Hepatocyte (in vitro differentiated cells): ENCODE results near the gene POU2AF1. TPM values are rescaled to one million over a fixed set of nuclear protein-coding genes. Genes with fewer than 3 reads are reported as not detected.
A peak's percentile ranks its signal among the peaks of the same experiment; 100 is the strongest.

ENCODE experiments used
- DNase-seq: peaks from one replicate; pipeline ENCODE4 v3.0.0-alpha.2; 2016; ENCODE audit warnings: low spot score
- H2AFZ ChIP-seq: fragments of 200-600 bp; sonication (generic); 2 replicates; pipeline ENCODE4 v1.6.0; 2016; ENCODE audit warnings: antibody characterized with exemption, mild to moderate bottlenecking
- H3K27ac ChIP-seq: fragments of 200-600 bp; sonication (generic); 2 replicates; pipeline ENCODE4 v1.5.1; 2016; ENCODE audit warnings: mild to moderate bottlenecking
- H3K27me3 ChIP-seq: fragments of 200-600 bp; sonication (generic); 2 replicates; pipeline ENCODE4 v1.6.1; 2016
- H3K36me3 ChIP-seq: fragments of 200-600 bp; sonication (generic); replicated peaks from 2 replicates; pipeline ENCODE4 v1.5.1; 2016; ENCODE audit warnings: low read depth; ENCODE audit not compliant: insufficient read depth
- H3K4me1 ChIP-seq: fragments of 200-600 bp; sonication (generic); 2 replicates; pipeline ENCODE4 v1.5.1; 2016; ENCODE audit warnings: mild to moderate bottlenecking, moderate library complexity; ENCODE audit not compliant: insufficient read depth
- H3K4me2 ChIP-seq: fragments of 200-600 bp; sonication (generic); 2 replicates; pipeline ENCODE4 v1.6.0; 2016
- H3K4me3 ChIP-seq: fragments of 200-600 bp; sonication (generic); 2 replicates; pipeline ENCODE4 v1.5.1; 2016; ENCODE audit warnings: mild to moderate bottlenecking
- H3K79me2 ChIP-seq: fragments of 200-600 bp; sonication (generic); 2 replicates; pipeline ENCODE4 v1.6.0; 2017; ENCODE audit warnings: mild to moderate bottlenecking
- H3K9me2 ChIP-seq: fragments of 200-600 bp; sonication (generic); replicated peaks from 2 replicates; pipeline ENCODE4 v1.6.0; 2017; ENCODE audit warnings: mild to moderate bottlenecking; ENCODE audit not compliant: insufficient read depth
- H3K9me3 ChIP-seq: fragments of 200-600 bp; sonication (generic); 2 replicates; pipeline ENCODE4 v1.5.1; 2016; ENCODE audit warnings: low read depth, mild to moderate bottlenecking
- H4K20me1 ChIP-seq: fragments of 200-600 bp; sonication (generic); 2 replicates; pipeline ENCODE4 v1.6.0; 2016; ENCODE audit warnings: mild to moderate bottlenecking; ENCODE audit not compliant: insufficient read depth, poor library complexity, severe bottlenecking
- CTCF ChIP-seq: fragments of 200-600 bp; sonication (generic); IDR thresholded peaks from 2 replicates; pipeline ENCODE4 v1.5.1; 2016; ENCODE audit warnings: antibody characterized with exemption, mild to moderate bottlenecking; ENCODE audit not compliant: poor library complexity
- EZH2 ChIP-seq: fragments of 200-600 bp; sonication (generic); IDR thresholded peaks from 2 replicates; pipeline ENCODE4 v1.6.1; 2016; ENCODE audit warnings: antibody characterized with exemption, mild to moderate bottlenecking, borderline replicate concordance
- EZH2phosphoT487 ChIP-seq: fragments of 200-600 bp; sonication (generic); IDR thresholded peaks from one replicate; pipeline ENCODE4 v1.6.1; 2018; ENCODE audit warnings: antibody characterized with exemption, mild to moderate bottlenecking, low read depth, moderate library complexity; ENCODE audit not compliant: unreplicated experiment, severe bottlenecking
- WGBS: methylation state at CpG from one replicate; pipeline ENCODE4 v1.1.6; 2016; ENCODE audit warnings: low lambda C conversion rate; ENCODE audit errors: missing lambda C conversion rate; 5-methylcytosine and 5-hydroxymethylcytosine counted together
- polyA plus RNA-seq: library from polyadenylated mRNA; unstranded; fragments of >200 nt; fragmentation: Nextera tagmentation; extraction: Ambion mirVana; gene quantifications from 2 replicates; pipeline ENCODE4 v1.2.1, GENCODE V29; 2016
- total RNA-seq: library from RNA; depleted of rRNA; stranded (reverse); fragments of >200 nt; gene quantifications from 2 replicates; pipeline ENCODE4 v1.2.3, GENCODE V29; 2014

The POU2AF1 gene
- total and polyA plus RNA-seq, 2 experiments from 2014 or later: 0.06 to 0.23 TPM

DNA sequence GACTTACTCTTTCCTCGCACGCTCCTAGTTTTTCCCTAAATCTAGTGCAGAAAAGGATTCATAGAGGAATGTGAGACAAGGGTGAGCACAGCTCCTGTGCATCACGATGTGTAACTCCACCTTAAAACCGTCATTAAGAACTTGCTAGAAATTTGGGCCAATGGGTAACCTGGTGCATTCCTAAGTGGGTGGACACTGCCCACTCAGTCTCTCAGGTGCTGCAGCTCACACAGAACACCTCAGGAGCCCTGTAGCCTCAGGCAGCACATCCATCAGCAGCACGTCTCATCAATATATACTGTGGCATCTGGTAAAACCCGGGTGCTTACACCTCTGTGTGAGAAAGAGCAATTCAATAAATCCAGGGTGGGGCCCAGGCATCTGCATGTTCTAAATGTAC is 68.4 kb downstream of the POU2AF1 start:
- no peaks in the 10 kb centered on the region for H3K9me3 ChIP-seq
- H3K4me1 ChIP-seq: peaks cover 5% of the 10 kb centered on the region
- no peaks in the 10 kb centered on the region for H3K36me3 ChIP-seq
- no peak overlapping the region for H3K4me3 ChIP-seq
- WGBS: 81% methylated on average over 6 of the region's 6 CpGs
- H3K27ac ChIP-seq: no peak overlapping the region
- DNase-seq: no peak
- no peaks in the 10 kb centered on the region for H3K79me2 ChIP-seq
- no peak overlapping the region for H3K4me2 ChIP-seq
- no peak for TF ChIP-seq EZH2phosphoT487
- no peak for TF ChIP-seq EZH2
- no peak for TF ChIP-seq CTCF
- H4K20me1 ChIP-seq: no peaks in the 10 kb centered on the region
- H3K9me2 ChIP-seq: no peaks in the 10 kb centered on the region
- no peak overlapping the region for H2AFZ ChIP-seq
- no peaks in the 10 kb centered on the region for H3K27me3 ChIP-seq

GRCh38 chr11:111310088-111310487 is 69.0 kb downstream of the POU2AF1 start:
- no peaks in the 10 kb centered on the region for H3K9me2 ChIP-seq
- TF ChIP-seq EZH2phosphoT487 (no peak), CTCF (no peak), EZH2 (no peak)
- no peak overlapping the region for H3K4me3 ChIP-seq
- H3K9me3 ChIP-seq: no peaks in the 10 kb centered on the region
- WGBS: 78% methylated on average over 3 of the region's 3 CpGs
- no peak overlapping the region for H3K4me2 ChIP-seq
- H3K79me2 ChIP-seq: no peaks in the 10 kb centered on the region
- peaks cover 5% of the 10 kb centered on the region for H3K4me1 ChIP-seq
- no peak overlapping the region for H2AFZ ChIP-seq
- no peaks in the 10 kb centered on the region for H4K20me1 ChIP-seq
- DNase-seq: no peak
- H3K36me3 ChIP-seq: no peaks in the 10 kb centered on the region
- no peak overlapping the region for H3K27ac ChIP-seq
- H3K27me3 ChIP-seq: no peaks in the 10 kb centered on the region

DNA sequence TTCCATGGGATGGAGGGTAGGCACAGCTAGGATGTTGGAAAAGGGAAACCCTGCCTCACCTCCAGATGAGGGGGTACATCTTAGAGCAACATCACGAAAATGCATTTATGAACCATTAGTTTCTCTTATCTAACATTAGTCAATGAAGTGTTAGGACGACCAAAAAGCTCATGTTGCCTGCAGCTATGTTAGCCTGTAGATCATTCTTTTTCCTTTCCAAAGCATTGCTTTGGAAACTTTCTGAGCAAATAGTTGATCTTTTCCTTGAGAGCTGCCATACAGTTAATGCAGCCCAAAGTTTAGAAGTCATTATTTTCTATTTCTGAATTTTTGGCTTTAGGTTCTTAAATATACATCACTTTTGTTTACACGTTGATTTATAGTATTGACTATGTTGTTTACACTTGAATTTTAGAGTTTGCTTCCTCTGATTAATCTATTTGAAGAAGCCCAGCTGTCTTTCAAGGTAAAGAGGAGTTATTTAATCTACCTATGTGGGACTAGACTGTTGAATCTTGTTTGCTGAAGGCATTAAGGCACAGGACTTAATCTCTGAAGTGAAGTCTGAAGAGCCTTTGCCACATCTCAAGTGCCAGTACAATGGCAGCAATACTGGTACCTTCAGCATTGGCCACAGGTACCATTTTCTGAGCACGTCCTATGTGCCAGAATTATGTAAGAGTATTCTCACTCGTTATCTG is 69.7 kb downstream of the POU2AF1 start:
- no peaks in the 10 kb centered on the region for H4K20me1 ChIP-seq
- no peaks in the 10 kb centered on the region for H3K79me2 ChIP-seq
- no peak for DNase-seq
- no peaks in the 10 kb centered on the region for H3K36me3 ChIP-seq
- H3K27ac ChIP-seq: no peak overlapping the region
- no peak overlapping the region for H3K4me3 ChIP-seq
- TF ChIP-seq CTCF (no peak), EZH2phosphoT487 (no peak), EZH2 (no peak)
- H2AFZ ChIP-seq: no peak overlapping the region
- H3K27me3 ChIP-seq: no peaks in the 10 kb centered on the region
- H3K4me2 ChIP-seq: no peak overlapping the region
- H3K9me2 ChIP-seq: no peaks in the 10 kb centered on the region
- 71% methylated on average over 5 of the region's 5 CpGs for WGBS
- H3K4me1 ChIP-seq: peaks cover 5% of the 10 kb centered on the region
- H3K9me3 ChIP-seq: no peaks in the 10 kb centered on the region

DNA sequence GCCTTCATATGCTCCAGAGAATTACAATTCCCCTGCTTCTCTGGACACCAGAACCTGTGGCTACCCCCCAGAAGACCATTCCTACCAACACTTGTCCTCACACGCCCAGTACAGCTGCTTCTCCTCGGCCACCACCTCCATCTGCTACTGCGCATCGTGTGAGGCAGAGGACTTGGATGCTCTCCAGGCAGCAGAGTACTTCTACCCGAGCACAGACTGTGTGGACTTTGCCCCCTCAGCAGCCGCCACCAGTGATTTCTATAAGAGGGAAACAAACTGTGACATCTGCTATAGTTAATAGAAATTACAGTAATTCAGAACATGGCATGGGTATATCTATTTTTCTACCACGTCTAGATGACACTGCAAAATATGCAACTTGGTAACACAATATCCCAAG is 70.9 kb downstream of the POU2AF1 start:
- H3K4me2 ChIP-seq: no peak overlapping the region
- no peak for TF ChIP-seq EZH2
- TF ChIP-seq CTCF: no peak
- TF ChIP-seq EZH2phosphoT487: no peak
- H3K4me1 ChIP-seq: peaks cover 10% of the 10 kb centered on the region
- H3K9me2 ChIP-seq: no peaks in the 10 kb centered on the region
- no peaks in the 10 kb centered on the region for H3K36me3 ChIP-seq
- no peaks in the 10 kb centered on the region for H3K27me3 ChIP-seq
- 52% methylated on average over 7 of the region's 7 CpGs for WGBS
- H2AFZ ChIP-seq: no peak overlapping the region
- no peaks in the 10 kb centered on the region for H3K79me2 ChIP-seq
- no peak overlapping the region for H3K4me3 ChIP-seq
- no peaks in the 10 kb centered on the region for H4K20me1 ChIP-seq
- peak; percentile 78 for DNase-seq
- no peaks in the 10 kb centered on the region for H3K9me3 ChIP-seq
- H3K27ac ChIP-seq: no peak overlapping the region
